HCT116 (cell line): Measurements from ENCODE around the gene ZNF471. TPM values are rescaled to one million over a fixed set of nuclear protein-coding genes. Genes with fewer than 3 reads are reported as not detected.

Experiments used
- ATAC-seq: fragments of 200-7000 bp; cut with Tn5 transposase; 2 replicates; pipeline ENCODE4 v1.9.1; 2020; ENCODE audit warnings: mild to moderate bottlenecking, moderate library complexity
- BruUV-seq: library from RNA; stranded (reverse); fragments of 400-500 nt; replicated peaks from 2 replicates; lab custom pipeline; 2021; lab: Mats Ljungman, UMichigan
- CTCF ChIA-PET: fragments of 300-600 bp; sonication (Branson Sonifier 250); formaldehyde crosslinking; loops from one replicate; lab custom pipeline; 2021; ENCODE audit warnings: antibody characterized with exemption; lab: Charles Lee
- POLR2A ChIA-PET: fragments of 300-600, 350-600 bp; sonication (Branson Sonifier 250); formaldehyde crosslinking; loops from one replicate; lab custom pipeline; 2021; ENCODE audit warnings: antibody characterized with exemption; lab: Charles Lee
- RAD21 ChIA-PET, 2 experiments: fragments of 300-600 bp; sonication (Branson Sonifier 250); formaldehyde crosslinking; loops; one replicate each; lab custom pipeline; 2023; ENCODE audit warnings: low total read pairs in 2 of 2; ENCODE audit not compliant: uncharacterized antibody in 2 of 2, unreplicated experiment in 2 of 2, low non-redundant PET in 1 of 2; lab: Charles Lee
- DNase-seq: peaks from one replicate; pipeline ENCODE4 v3.0.0-alpha.2; 2010; ENCODE audit warnings: low read depth, low spot score
- H2AFZ ChIP-seq: fragments of 200-600 bp; shearing (Covaris generic), sonication (generic); 2 replicates; pipeline ENCODE4 v1.6.1; 2017; ENCODE audit warnings: low read depth, mixed run types, mixed read lengths, antibody characterized with exemption, low read length; ENCODE audit not compliant: poor library complexity, severe bottlenecking
- H3K27ac ChIP-seq: 2 replicates; pipeline ENCODE4 v1.5.1; 2012; ENCODE audit warnings: low read depth, low read length
- H3K27me3 ChIP-seq: fragments of 200-600 bp; sonication (generic); 2 replicates; pipeline ENCODE4 v1.6.1; 2016; ENCODE audit warnings: mixed run types, low read length, mixed read lengths; ENCODE audit not compliant: insufficient read depth
- H3K36me3 ChIP-seq, 2 experiments: fragments of 200-500 bp in 1 of 2; fragments of 200-600 bp in 1 of 2; sonication (Bioruptor generic) in 1 of 2; sonication (generic) in 1 of 2; 2 replicates each; pipeline versions ENCODE4 v1.5.1 to v1.6.1; 2014 to 2016; ENCODE audit warnings: low read length in 2 of 2, inconsistent platforms in 1 of 2, mixed read lengths in 1 of 2, mixed run types in 1 of 2; ENCODE audit not compliant: insufficient read depth in 2 of 2, control insufficient read depth in 1 of 2
- H3K4me1 ChIP-seq, 2 experiments: fragments of 200-600 bp in 1 of 2; sonication (generic) in 1 of 2; 2 replicates each; pipeline versions ENCODE4 v1.5.1 to v1.6.1; 2012 to 2017; ENCODE audit warnings: low read length in 2 of 2, inconsistent platforms in 1 of 2, mild to moderate bottlenecking in 1 of 2, mixed read lengths in 1 of 2, mixed run types in 1 of 2, moderate library complexity in 1 of 2; ENCODE audit not compliant: insufficient read depth in 2 of 2, control insufficient read depth in 1 of 2
- H3K4me2 ChIP-seq: fragments of 200-600 bp; sonication (generic); 2 replicates; pipeline ENCODE4 v1.6.1; 2017; ENCODE audit warnings: mixed run types, low read length, mixed read lengths
- H3K4me3 ChIP-seq, 2 experiments: fragments of 200-600 bp in 1 of 2; sonication (generic) in 1 of 2; replicated peaks in 1 of 2; 2 replicates each; pipeline ENCODE4 v1.5.1; 2011 to 2016; ENCODE audit warnings: low read length in 2 of 2, control low read depth in 1 of 2, low read depth in 1 of 2, mild to moderate bottlenecking in 1 of 2, mixed read lengths in 1 of 2, mixed run types in 1 of 2
- H3K79me2 ChIP-seq: fragments of 200-600 bp; sonication (generic); 2 replicates; pipeline ENCODE4 v1.6.1; 2017; ENCODE audit warnings: mild to moderate bottlenecking, mixed run types, low read length, moderate library complexity, mixed read lengths; ENCODE audit not compliant: insufficient read depth
- H3K9ac ChIP-seq: fragments of 200-600 bp; sonication (generic); 2 replicates; pipeline ENCODE4 v1.6.1; 2016; ENCODE audit warnings: low read length, mixed read lengths
- H3K9me2 ChIP-seq: fragments of 200-600 bp; sonication (generic), shearing (Covaris generic); 2 replicates; pipeline ENCODE4 v1.6.1; 2017; ENCODE audit warnings: mixed run types, mild to moderate bottlenecking, moderate library complexity; ENCODE audit not compliant: insufficient read depth
- H3K9me3 ChIP-seq, 2 experiments: fragments of 200-500 bp in 1 of 2; fragments of 200-600 bp in 1 of 2; sonication (Bioruptor generic) in 1 of 2; sonication (generic) in 1 of 2; 2 replicates each; pipeline ENCODE4 v1.6.1; 2014 to 2017; ENCODE audit warnings: low read length in 2 of 2, mixed read lengths in 2 of 2, inconsistent platforms in 1 of 2, low read depth in 1 of 2, mild to moderate bottlenecking in 1 of 2, mixed run types in 1 of 2, moderate library complexity in 1 of 2; ENCODE audit not compliant: control insufficient read depth in 1 of 2, insufficient read depth in 1 of 2
- H4K20me1 ChIP-seq: fragments of 200-600 bp; sonication (generic), shearing (Covaris generic); 2 replicates; pipeline ENCODE4 v1.6.1; 2017; ENCODE audit warnings: mixed run types, mild to moderate bottlenecking, moderate library complexity; ENCODE audit not compliant: insufficient read depth
- EGR1 ChIP-seq: IDR thresholded peaks from 2 replicates; pipeline ENCODE4 v1.6.1; 2012; ENCODE audit warnings: low read depth
- ELF1 ChIP-seq: IDR thresholded peaks from 2 replicates; pipeline ENCODE4 v1.6.1; 2012; ENCODE audit warnings: low read depth, borderline replicate concordance
- EZH2phosphoT487 ChIP-seq: fragments of 200-600 bp; IDR thresholded peaks from 2 replicates; pipeline ENCODE4 v1.6.1; 2018; ENCODE audit warnings: antibody characterized with exemption, borderline replicate concordance
- FOSL1 ChIP-seq: IDR thresholded peaks from 2 replicates; pipeline ENCODE4 v1.6.1; 2012; ENCODE audit warnings: low read depth
- JUND ChIP-seq: IDR thresholded peaks from 2 replicates; pipeline ENCODE4 v1.6.1; 2012
- POLR2A ChIP-seq: IDR thresholded peaks from 2 replicates; pipeline ENCODE4 v1.7.0; 2011; ENCODE audit warnings: borderline replicate concordance; ENCODE audit not compliant: insufficient read depth, insufficient read length; ENCODE audit errors: extremely low read depth
- POLR2AphosphoS5 ChIP-seq: IDR thresholded peaks from 2 replicates; pipeline ENCODE4 v1.6.1; 2011; ENCODE audit warnings: mild to moderate bottlenecking, low read depth, low read length, moderate library complexity
- SRF ChIP-seq: IDR thresholded peaks from 2 replicates; pipeline ENCODE4 v1.6.1; 2012; ENCODE audit warnings: low read depth
- YY1 ChIP-seq: IDR thresholded peaks from 2 replicates; pipeline ENCODE4 v1.6.1; 2011; ENCODE audit warnings: low read length, low read depth, moderate library complexity, mild to moderate bottlenecking; ENCODE audit not compliant: insufficient replicate concordance; ENCODE audit errors: extremely low read depth
- ZFX ChIP-seq: fragments of 450-650 bp; IDR thresholded peaks from 2 replicates; pipeline ENCODE4 v1.6.1; 2017
- intact Hi-C: fragments of 100-400 bp; cut with micrococcal nuclease; formaldehyde crosslinking; loops from 2 replicates; pipeline ENCODE4 v1.10.0; 2022
- total RNA-seq: library from RNA; stranded (reverse); gene quantifications from one replicate; pipeline ENCODE4 v1.2.1, GENCODE V29; 2021; ENCODE audit not compliant: unreplicated experiment
- TF ChIP-seq, protein P1 (sequence below), 3 experiments: fragments of 200-600 bp in 1 of 3; sonication (generic) in 1 of 3; IDR thresholded peaks in 2 of 3; conservative IDR thresholded peaks in 1 of 3; 2 replicates each; pipeline ENCODE4 v1.5.1; 2012 to 2017; ENCODE audit warnings: low read depth in 2 of 3, low read length in 2 of 3, antibody characterized with exemption in 1 of 3, borderline replicate concordance in 1 of 3, control low read depth in 1 of 3, mild to moderate bottlenecking in 1 of 3, mixed read lengths in 1 of 3, mixed run types in 1 of 3, moderate library complexity in 1 of 3; ENCODE audit not compliant: insufficient read depth in 1 of 3
- TF ChIP-seq, protein P2 (sequence below): IDR thresholded peaks from 2 replicates; pipeline ENCODE4 v1.6.1; 2012
- TF ChIP-seq, protein P3 (sequence below): IDR thresholded peaks from 2 replicates; pipeline ENCODE4 v1.6.1; 2011; ENCODE audit warnings: mild to moderate bottlenecking, low read length, moderate library complexity; ENCODE audit not compliant: insufficient replicate concordance; ENCODE audit errors: extremely low read depth
- TF ChIP-seq, protein P4 (sequence below): IDR thresholded peaks from 2 replicates; pipeline ENCODE4 v1.6.1; 2012

The ZNF471 gene
- total RNA-seq, 1 experiment from 2014 or later, result not detected

DNA sequence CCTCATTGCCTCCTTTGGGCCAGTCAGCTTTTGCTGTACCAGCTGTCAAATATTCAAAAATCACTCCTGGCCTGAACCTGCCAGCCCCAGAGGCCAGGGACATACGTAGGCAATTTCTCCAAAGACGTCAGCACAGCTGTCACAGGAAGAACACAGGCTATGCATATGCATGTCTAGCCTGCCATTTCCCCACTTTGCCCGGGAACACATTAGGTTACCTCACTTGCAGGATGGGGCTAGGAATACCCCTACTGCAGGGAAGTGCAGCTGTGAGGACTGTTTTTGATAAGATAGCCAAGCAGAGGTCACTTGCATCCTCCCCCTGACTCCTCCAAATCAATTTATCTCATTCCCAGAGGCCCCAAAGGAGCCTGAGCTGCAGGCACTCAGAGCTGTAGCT is 33.3 kb upstream of the ZNF471 start:
- Histone ChIP-seq H3K9me3 (peaks cover 0 to 31% of the 10 kb centered on the region in 2 experiments; a peak in 2 of 4 replicates), H4K20me1 (no peaks in the 10 kb centered on the region), H2AFZ (no peak overlapping the region), H3K27ac (no peak overlapping the region), H3K36me3 (no peaks in the 10 kb centered on the region), H3K4me3 (no peak overlapping the region), H3K9me2 (no peaks in the 10 kb centered on the region), H3K9ac (no peak overlapping the region), H3K4me1 (no peaks in the 10 kb centered on the region), H3K79me2 (no peaks in the 10 kb centered on the region), H3K4me2 (no peak overlapping the region), H3K27me3 (no peaks in the 10 kb centered on the region)
- TF ChIP-seq EZH2phosphoT487 (no peak), ELF1 (no peak), EGR1 (no peak), POLR2AphosphoS5 (no peak), ZFX (no peak), YY1 (no peak), SRF (no peak), JUND (no peak), FOSL1 (no peak), POLR2A (no peak)
- TF ChIP-seq, protein P1, sequence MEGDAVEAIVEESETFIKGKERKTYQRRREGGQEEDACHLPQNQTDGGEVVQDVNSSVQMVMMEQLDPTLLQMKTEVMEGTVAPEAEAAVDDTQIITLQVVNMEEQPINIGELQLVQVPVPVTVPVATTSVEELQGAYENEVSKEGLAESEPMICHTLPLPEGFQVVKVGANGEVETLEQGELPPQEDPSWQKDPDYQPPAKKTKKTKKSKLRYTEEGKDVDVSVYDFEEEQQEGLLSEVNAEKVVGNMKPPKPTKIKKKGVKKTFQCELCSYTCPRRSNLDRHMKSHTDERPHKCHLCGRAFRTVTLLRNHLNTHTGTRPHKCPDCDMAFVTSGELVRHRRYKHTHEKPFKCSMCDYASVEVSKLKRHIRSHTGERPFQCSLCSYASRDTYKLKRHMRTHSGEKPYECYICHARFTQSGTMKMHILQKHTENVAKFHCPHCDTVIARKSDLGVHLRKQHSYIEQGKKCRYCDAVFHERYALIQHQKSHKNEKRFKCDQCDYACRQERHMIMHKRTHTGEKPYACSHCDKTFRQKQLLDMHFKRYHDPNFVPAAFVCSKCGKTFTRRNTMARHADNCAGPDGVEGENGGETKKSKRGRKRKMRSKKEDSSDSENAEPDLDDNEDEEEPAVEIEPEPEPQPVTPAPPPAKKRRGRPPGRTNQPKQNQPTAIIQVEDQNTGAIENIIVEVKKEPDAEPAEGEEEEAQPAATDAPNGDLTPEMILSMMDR (IDR thresholded peaks at IDR 0.05 in 2 of 3, conservative IDR thresholded peaks at IDR 0.05 in 1 of 3; ENCODE audit: borderline replicate concordance in 1 of 3, insufficient read depth in 1 of 3, low read depth in 2 of 3, low read length in 2 of 3), result no peak
- TF ChIP-seq, protein P2, sequence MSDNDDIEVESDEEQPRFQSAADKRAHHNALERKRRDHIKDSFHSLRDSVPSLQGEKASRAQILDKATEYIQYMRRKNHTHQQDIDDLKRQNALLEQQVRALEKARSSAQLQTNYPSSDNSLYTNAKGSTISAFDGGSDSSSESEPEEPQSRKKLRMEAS, result no peak
- TF ChIP-seq, protein P3, sequence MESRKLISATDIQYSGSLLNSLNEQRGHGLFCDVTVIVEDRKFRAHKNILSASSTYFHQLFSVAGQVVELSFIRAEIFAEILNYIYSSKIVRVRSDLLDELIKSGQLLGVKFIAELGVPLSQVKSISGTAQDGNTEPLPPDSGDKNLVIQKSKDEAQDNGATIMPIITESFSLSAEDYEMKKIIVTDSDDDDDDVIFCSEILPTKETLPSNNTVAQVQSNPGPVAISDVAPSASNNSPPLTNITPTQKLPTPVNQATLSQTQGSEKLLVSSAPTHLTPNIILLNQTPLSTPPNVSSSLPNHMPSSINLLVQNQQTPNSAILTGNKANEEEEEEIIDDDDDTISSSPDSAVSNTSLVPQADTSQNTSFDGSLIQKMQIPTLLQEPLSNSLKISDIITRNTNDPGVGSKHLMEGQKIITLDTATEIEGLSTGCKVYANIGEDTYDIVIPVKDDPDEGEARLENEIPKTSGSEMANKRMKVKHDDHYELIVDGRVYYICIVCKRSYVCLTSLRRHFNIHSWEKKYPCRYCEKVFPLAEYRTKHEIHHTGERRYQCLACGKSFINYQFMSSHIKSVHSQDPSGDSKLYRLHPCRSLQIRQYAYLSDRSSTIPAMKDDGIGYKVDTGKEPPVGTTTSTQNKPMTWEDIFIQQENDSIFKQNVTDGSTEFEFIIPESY, result no peak
- TF ChIP-seq, protein P4, sequence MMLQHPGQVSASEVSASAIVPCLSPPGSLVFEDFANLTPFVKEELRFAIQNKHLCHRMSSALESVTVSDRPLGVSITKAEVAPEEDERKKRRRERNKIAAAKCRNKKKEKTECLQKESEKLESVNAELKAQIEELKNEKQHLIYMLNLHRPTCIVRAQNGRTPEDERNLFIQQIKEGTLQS, result no peak
- ChIA-PET CTCF (no interaction called here), POLR2A (no interaction called here), RAD21 (no interaction called here)
- DNase-seq (no peak), ATAC-seq (no peak)
- BruUV-seq, result no TSS peak
- intact Hi-C loops, result no loop called here
